Neuronal stem cell (in vitro differentiated cells): ENCODE results near the gene CREB3L1.

ENCODE experiments used
- DNase-seq: peaks from one replicate; pipeline ENCODE4 v3.0.0-alpha.2; 2013; ENCODE audit warnings: low spot score
- H2AFZ ChIP-seq: one replicate; pipeline ENCODE4 v1.6.1; 2013; ENCODE audit warnings: mild to moderate bottlenecking, low read length, inconsistent platforms
- H2AK5ac ChIP-seq: 2 replicates; pipeline ENCODE4 v1.6.1; 2013; ENCODE audit warnings: low read depth, mild to moderate bottlenecking, inconsistent platforms, low read length, moderate library complexity, mixed read lengths
- H2BK120ac ChIP-seq: 2 replicates; pipeline ENCODE4 v1.6.1; 2013; ENCODE audit warnings: low read depth, mild to moderate bottlenecking, inconsistent platforms, low read length, moderate library complexity, mixed read lengths
- H2BK12ac ChIP-seq: one replicate; pipeline ENCODE4 v1.6.1; 2013; ENCODE audit warnings: low read length, inconsistent platforms
- H2BK15ac ChIP-seq: 2 replicates; pipeline ENCODE4 v1.6.1; 2013; ENCODE audit warnings: mild to moderate bottlenecking, low read length, inconsistent platforms, mixed read lengths
- H2BK5ac ChIP-seq: one replicate; pipeline ENCODE4 v1.6.1; 2013; ENCODE audit warnings: inconsistent platforms, mild to moderate bottlenecking, low read length, moderate library complexity
- H3K14ac ChIP-seq: one replicate; pipeline ENCODE4 v1.6.1; 2013; ENCODE audit warnings: low read length, inconsistent platforms
- H3K18ac ChIP-seq: 2 replicates; pipeline ENCODE4 v1.6.1; 2013; ENCODE audit warnings: low read length, inconsistent platforms
- H3K23ac ChIP-seq: 2 replicates; pipeline ENCODE4 v1.6.1; 2013; ENCODE audit warnings: low read depth, mild to moderate bottlenecking, mixed read lengths, low read length, inconsistent platforms; ENCODE audit not compliant: poor library complexity
- H3K27ac ChIP-seq: replicated peaks from 3 replicates; pipeline ENCODE4 v1.5.1; 2013; ENCODE audit warnings: low read length, inconsistent platforms
- H3K27me3 ChIP-seq, 3 experiments: 2 replicates each; pipeline ENCODE4 v1.6.1; 2013; ENCODE audit warnings: low read length in 3 of 3, mild to moderate bottlenecking in 2 of 3, inconsistent platforms in 1 of 3, low read depth in 1 of 3, mixed read lengths in 1 of 3, moderate library complexity in 1 of 3; ENCODE audit not compliant: control insufficient read depth in 3 of 3, insufficient read depth in 3 of 3
- H3K36me3 ChIP-seq, 2 donors: replicated peaks in 1 of 2; 2 replicates each; pipeline ENCODE4 v1.6.1; 2013; ENCODE audit warnings: low read length in 2 of 2; ENCODE audit not compliant: control insufficient read depth in 2 of 2, insufficient read depth in 2 of 2
- H3K4ac ChIP-seq: 2 replicates; pipeline ENCODE4 v1.6.1; 2013; ENCODE audit warnings: inconsistent platforms, mild to moderate bottlenecking, low read length, moderate library complexity
- H3K4me1 ChIP-seq, 2 donors: 1 replicate in 1 of 2; 2 replicates in 1 of 2; pipeline ENCODE4 v1.6.1; 2013; ENCODE audit warnings: low read length in 2 of 2, low read depth in 1 of 2; ENCODE audit not compliant: control insufficient read depth in 2 of 2, insufficient read depth in 1 of 2
- H3K4me2 ChIP-seq: one replicate; pipeline ENCODE4 v1.6.1; 2013; ENCODE audit warnings: mild to moderate bottlenecking, low read length, inconsistent platforms; ENCODE audit not compliant: insufficient read depth, poor library complexity, severe bottlenecking
- H3K4me3 ChIP-seq, 2 donors: 2 replicates each; pipeline ENCODE4 v1.5.1; 2013; ENCODE audit warnings: low read length in 2 of 2, mild to moderate bottlenecking in 2 of 2, inconsistent platforms in 1 of 2, moderate library complexity in 1 of 2
- H3K79me1 ChIP-seq: one replicate; pipeline ENCODE4 v1.6.1; 2013; ENCODE audit warnings: low read depth, mild to moderate bottlenecking, inconsistent platforms, low read length, moderate library complexity
- H3K9ac ChIP-seq: one replicate; pipeline ENCODE4 v1.6.1; 2013; ENCODE audit warnings: mild to moderate bottlenecking, low read depth, low read length, inconsistent platforms; ENCODE audit not compliant: poor library complexity
- H3K9me3 ChIP-seq, 2 donors: replicated peaks in 1 of 2; 2 replicates each; pipeline versions ENCODE3 to v1.6.1; 2013; ENCODE audit warnings: low read length in 2 of 2, mild to moderate bottlenecking in 2 of 2, inconsistent platforms in 1 of 2, low read depth in 1 of 2, mixed read lengths in 1 of 2, moderate library complexity in 1 of 2; ENCODE audit not compliant: control insufficient read depth in 2 of 2, insufficient read depth in 1 of 2
- H4K8ac ChIP-seq: one replicate; pipeline ENCODE4 v1.6.1; 2013; ENCODE audit warnings: low read depth, mild to moderate bottlenecking, inconsistent platforms, low read length, moderate library complexity
- H4K91ac ChIP-seq: one replicate; pipeline ENCODE4 v1.6.1; 2013; ENCODE audit warnings: low read length, low read depth, mild to moderate bottlenecking, inconsistent platforms; ENCODE audit not compliant: poor library complexity
- WGBS, 2 donors: extraction: QIAGEN DNeasy Blood & Tissue Kit; methylation state at CpG; one replicate each; pipeline ENCODE4 v1.1.7; 2013; ENCODE audit warnings: missing lambda C conversion rate in 2 of 2, mixed read lengths in 1 of 2; ENCODE audit not compliant: insufficient read length in 2 of 2, insufficient replicate concordance in 1 of 2; ENCODE audit errors: extremely low coverage in 2 of 2; 5-methylcytosine and 5-hydroxymethylcytosine counted together

The CREB3L1 gene

DNA sequence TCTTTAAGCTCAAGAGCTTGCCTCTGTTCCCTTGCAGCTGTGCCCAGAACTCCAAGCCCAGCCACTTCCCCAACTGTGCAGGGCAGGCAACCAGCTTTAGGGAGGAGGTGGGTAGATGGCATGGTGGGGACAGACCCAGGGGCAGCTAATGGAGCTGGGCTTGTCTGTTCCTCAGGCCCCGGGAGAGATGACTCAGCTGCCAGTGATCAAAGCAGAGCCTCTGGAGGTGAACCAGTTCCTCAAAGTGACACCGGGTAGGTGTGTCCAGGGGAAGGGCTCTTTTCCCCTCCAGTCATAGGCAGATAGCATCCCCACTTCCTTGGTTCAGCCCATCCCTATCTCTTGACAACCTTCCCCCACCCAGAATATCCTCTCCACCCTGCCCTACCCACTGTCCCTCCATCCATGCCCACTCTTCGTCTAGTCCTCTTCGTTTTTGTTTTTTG, 32.4 kb downstream of the CREB3L1 start:
- H3K14ac ChIP-seq, result no peak overlapping the region
- no peak for DNase-seq

DNA sequence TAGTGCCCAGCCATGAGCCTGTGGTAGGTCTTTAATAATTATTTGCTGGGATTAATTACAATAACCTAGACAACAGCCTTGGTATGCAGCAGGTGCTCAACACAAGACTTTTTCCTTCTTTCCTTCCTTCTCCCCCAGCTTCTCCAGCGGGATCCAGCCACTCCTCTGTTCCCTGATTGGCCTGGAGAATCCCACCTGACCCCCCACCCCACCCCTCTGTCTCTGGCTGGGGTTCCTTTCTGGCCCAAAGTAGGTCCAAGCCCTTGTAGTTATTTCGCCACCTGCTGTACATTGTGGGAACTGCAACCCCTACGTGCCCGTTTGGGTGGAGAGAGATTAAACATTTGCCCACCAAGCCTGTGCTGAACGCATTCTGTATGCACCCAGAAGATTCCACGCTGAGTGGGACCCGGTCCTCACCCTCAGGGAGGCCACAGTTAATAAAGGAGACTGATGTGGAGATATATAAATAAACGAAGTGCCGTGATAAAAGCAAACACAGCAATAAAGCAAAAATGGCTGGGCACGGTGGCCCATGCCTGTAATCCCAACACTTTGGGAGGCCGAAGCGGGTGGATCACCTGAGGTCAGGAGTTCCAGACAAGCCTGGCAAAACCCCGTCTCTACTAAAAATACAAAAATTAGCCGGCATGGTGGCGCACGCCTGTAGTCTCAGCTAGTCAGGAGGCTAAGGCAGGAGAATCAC, 37.7 kb downstream of the CREB3L1 start:
- H3K36me3 ChIP-seq, result peaks cover 0 to 1% of the 10 kb centered on the region in 2 donors
- no peak overlapping the region for H4K91ac ChIP-seq
- H3K14ac ChIP-seq, result no peak overlapping the region
- no peak overlapping the region for H3K4ac ChIP-seq
- peaks cover 0 to 7% (median 0%) of the 10 kb centered on the region in 3 experiments for H3K27me3 ChIP-seq
- no peak overlapping the region for H3K4me3 ChIP-seq
- no peak overlapping the region for H2BK120ac ChIP-seq
- H3K9me3 ChIP-seq, result no peaks in the 10 kb centered on the region
- no peak overlapping the region for H3K27ac ChIP-seq
- peak overlapping the region; percentile 3 for H2AFZ ChIP-seq
- DNase-seq, result peak; percentile 77
- H2AK5ac ChIP-seq, result no peak overlapping the region
- H3K4me1 ChIP-seq, result no peaks in the 10 kb centered on the region
- no peaks in the 10 kb centered on the region for H3K79me1 ChIP-seq
- H2BK12ac ChIP-seq, result no peak overlapping the region
- H3K9ac ChIP-seq, result no peak overlapping the region
- no CpG with 5 or more reads among the region's 16 CpGs for WGBS, 2 donors
- H2BK5ac ChIP-seq, result no peak overlapping the region
- no peak overlapping the region for H3K18ac ChIP-seq
- no peak overlapping the region for H3K4me2 ChIP-seq
- H2BK15ac ChIP-seq, result no peak overlapping the region
- no peak overlapping the region for H3K23ac ChIP-seq
- no peak overlapping the region for H4K8ac ChIP-seq

More for the DNA sequence above, 32.4 kb downstream of the CREB3L1 start:
- Histone ChIP-seq H3K4me3 (no peak overlapping the region), H3K79me1 (no peaks in the 10 kb centered on the region), H3K18ac (no peak overlapping the region), H2BK120ac (no peak overlapping the region), H3K4me1 (peaks cover 3 to 13% of the 10 kb centered on the region in 2 donors), H2BK15ac (no peak overlapping the region), H3K27me3 (peaks cover 0 to 7% (median 0%) of the 10 kb centered on the region in 3 experiments), H2BK5ac (no peak overlapping the region), H4K8ac (no peak overlapping the region), H3K4ac (no peak overlapping the region), H3K23ac (no peak overlapping the region), H2AFZ (no peak overlapping the region), H3K4me2 (no peak overlapping the region), H3K36me3 (no peaks in the 10 kb centered on the region), H3K9me3 (no peaks in the 10 kb centered on the region), H2AK5ac (no peak overlapping the region), H2BK12ac (no peak overlapping the region), H4K91ac (no peak overlapping the region), H3K9ac (no peak overlapping the region), H3K27ac (no peak overlapping the region)
- WGBS, 2 donors, result no CpG with 5 or more reads among the region's 4 CpGs

- DNase-seq, result no peak
These were observed 38.5 kb downstream of the CREB3L1 start for GRCh38 chr11:46315783-46316563.

GRCh38 chr11:46319074-46319453, 41.6 kb downstream of the CREB3L1 start:
- Histone ChIP-seq H4K91ac (no peak overlapping the region), H3K27ac (no peak overlapping the region), H4K8ac (no peak overlapping the region), H3K23ac (no peak overlapping the region), H3K9me3 (no peaks in the 10 kb centered on the region), H3K9ac (no peak overlapping the region), H3K27me3 (peaks cover 0 to 7% (median 0%) of the 10 kb centered on the region in 3 experiments), H3K4me3 (no peak overlapping the region), H2BK5ac (no peak overlapping the region), H2BK12ac (no peak overlapping the region), H3K4ac (no peak overlapping the region), H2AK5ac (peak overlapping the region; percentile 9), H3K4me1 (no peaks in the 10 kb centered on the region), H3K18ac (peak overlapping the region; percentile 8), H2BK120ac (no peak overlapping the region), H2BK15ac (no peak overlapping the region), H3K14ac (no peak overlapping the region), H3K4me2 (no peak overlapping the region), H2AFZ (peak overlapping the region; percentile 76), H3K79me1 (no peaks in the 10 kb centered on the region), H3K36me3 (peaks cover 0 to 1% of the 10 kb centered on the region in 2 donors)
- WGBS, 2 donors, result no CpG with 5 or more reads among the region's 5 CpGs
- no peak for DNase-seq

More at GRCh38 chr11:46315783-46316563, 38.5 kb downstream of the CREB3L1 start:
- Histone ChIP-seq H4K8ac (no peak overlapping the region), H2BK12ac (peak overlapping the region; percentile 64), H3K18ac (no peak overlapping the region), H2AFZ (peak overlapping the region; percentile 29), H3K4me3 (peak overlapping the region in 1 of 2 donors; percentile 6), H3K9ac (peak overlapping the region; percentile 55), H3K9me3 (no peaks in the 10 kb centered on the region), H3K4me1 (no peaks in the 10 kb centered on the region), H4K91ac (no peak overlapping the region), H3K36me3 (peaks cover 0 to 1% of the 10 kb centered on the region in 2 donors), H3K4ac (no peak overlapping the region), H2BK5ac (peak overlapping the region; percentile 54), H2BK15ac (no peak overlapping the region), H3K23ac (no peak overlapping the region), H2BK120ac (peak overlapping the region; percentile 12), H3K27ac (no peak overlapping the region), H3K79me1 (no peaks in the 10 kb centered on the region), H3K14ac (no peak overlapping the region), H3K27me3 (peaks cover 0 to 7% (median 0%) of the 10 kb centered on the region in 3 experiments), H2AK5ac (peak overlapping the region; percentile 83), H3K4me2 (no peak overlapping the region)
- no CpG with 5 or more reads among the region's 12 CpGs for WGBS, 2 donors
